ENCODE data around the gene GATA2. TPM values are rescaled to one million over a fixed set of nuclear protein-coding genes. Genes with fewer than 3 reads are reported as not detected.
A peak's percentile ranks its signal among the peaks of the same experiment; 100 is the strongest.

Gene GATA2
- total RNA-seq, 1 donor from 2014 or later, result 11.0 TPM

DNA sequence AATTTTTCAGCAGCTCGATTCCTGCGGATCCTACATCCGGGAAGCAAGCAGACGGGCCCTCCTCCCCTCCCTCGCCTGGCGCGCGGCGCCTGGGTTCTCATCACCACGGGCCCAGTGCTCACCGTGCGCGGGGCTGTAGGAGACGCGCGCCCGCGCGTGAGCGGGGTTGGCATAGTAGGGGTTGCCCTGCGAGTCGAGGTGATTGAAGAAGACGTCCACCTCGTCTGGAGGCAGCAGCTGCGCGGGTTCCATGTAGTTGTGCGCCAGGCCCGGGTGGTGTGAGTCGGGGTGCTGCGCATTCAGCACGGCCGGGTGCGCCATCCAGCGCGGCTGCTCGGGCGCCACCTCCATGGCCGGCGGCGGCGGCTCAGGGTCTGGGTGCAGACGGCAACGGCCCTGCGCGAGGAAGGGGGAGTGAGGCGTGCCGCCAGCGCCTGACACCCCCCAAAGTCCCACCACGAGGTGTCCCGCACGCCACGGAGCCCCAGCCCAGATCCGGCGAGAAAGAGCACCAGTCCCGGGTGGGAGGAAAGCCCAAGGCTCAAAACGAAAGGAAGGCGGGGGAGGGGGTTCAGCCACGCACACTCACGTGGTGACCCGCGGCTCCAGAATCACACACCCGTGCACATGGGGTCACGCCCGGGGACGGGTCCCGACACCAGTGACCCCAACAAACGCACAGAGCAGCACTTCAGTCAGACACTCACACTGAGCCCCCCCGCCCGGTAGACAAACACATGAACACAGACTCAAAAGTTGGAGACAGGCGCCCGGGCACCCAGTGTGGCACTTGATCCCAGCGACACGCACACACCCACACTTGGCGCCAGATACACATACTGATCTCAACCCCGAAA is 6.1 kb downstream of the GATA2 start:
- no peaks in the 10 kb centered on the region for H3K9me3 ChIP-seq (replicated peaks)
- H3K27ac ChIP-seq (replicated peaks), result peak overlapping the region; percentile 94
- intact Hi-C loops (cut with micrococcal nuclease), result no loop called here
- DNase-seq, result no peak
- peaks cover 6% of the 10 kb centered on the region for H3K36me3 ChIP-seq
- TF ChIP-seq, protein P1, sequence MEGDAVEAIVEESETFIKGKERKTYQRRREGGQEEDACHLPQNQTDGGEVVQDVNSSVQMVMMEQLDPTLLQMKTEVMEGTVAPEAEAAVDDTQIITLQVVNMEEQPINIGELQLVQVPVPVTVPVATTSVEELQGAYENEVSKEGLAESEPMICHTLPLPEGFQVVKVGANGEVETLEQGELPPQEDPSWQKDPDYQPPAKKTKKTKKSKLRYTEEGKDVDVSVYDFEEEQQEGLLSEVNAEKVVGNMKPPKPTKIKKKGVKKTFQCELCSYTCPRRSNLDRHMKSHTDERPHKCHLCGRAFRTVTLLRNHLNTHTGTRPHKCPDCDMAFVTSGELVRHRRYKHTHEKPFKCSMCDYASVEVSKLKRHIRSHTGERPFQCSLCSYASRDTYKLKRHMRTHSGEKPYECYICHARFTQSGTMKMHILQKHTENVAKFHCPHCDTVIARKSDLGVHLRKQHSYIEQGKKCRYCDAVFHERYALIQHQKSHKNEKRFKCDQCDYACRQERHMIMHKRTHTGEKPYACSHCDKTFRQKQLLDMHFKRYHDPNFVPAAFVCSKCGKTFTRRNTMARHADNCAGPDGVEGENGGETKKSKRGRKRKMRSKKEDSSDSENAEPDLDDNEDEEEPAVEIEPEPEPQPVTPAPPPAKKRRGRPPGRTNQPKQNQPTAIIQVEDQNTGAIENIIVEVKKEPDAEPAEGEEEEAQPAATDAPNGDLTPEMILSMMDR (IDR thresholded peaks at IDR 0.05; ENCODE audit: borderline replicate concordance), result no peak
- H3K4me1 ChIP-seq, result peaks cover 98% of the 10 kb centered on the region
- H3K27me3 ChIP-seq (ENCODE audit: low read depth), result peaks cover 100% of the 10 kb centered on the region
- peak overlapping the region; percentile 81 for H3K4me3 ChIP-seq

DNA sequence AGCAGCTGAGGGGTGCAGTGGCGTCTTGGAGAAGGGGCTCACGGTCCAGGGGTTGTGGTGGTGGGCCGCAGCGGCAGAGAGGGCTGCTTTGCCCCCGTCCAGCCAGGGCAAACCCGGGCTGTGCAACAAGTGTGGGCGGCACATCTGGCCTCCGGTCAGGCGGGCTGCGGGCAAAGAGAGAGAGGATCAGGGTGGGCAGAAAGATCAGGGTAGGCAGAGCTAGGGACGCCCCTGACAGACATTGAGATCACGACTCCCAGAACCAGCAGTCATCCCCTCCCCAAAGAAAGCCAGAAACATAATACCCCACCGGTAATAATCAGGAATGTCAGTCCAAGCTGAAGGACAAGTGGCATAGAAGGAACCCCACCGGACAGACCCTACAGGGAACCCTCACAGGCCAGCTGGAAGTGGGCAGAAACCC is 6.8 kb downstream of the GATA2 start:
- no peak for DNase-seq
- Histone ChIP-seq H3K27ac (replicated peaks) (peak overlapping the region; percentile 94), H3K36me3 (peaks cover 6% of the 10 kb centered on the region), H3K4me3 (peak overlapping the region; percentile 81), H3K9me3 (replicated peaks) (no peaks in the 10 kb centered on the region), H3K4me1 (peaks cover 96% of the 10 kb centered on the region), H3K27me3 (ENCODE audit: low read depth) (peaks cover 100% of the 10 kb centered on the region)
- TF ChIP-seq, protein P1 (IDR thresholded peaks at IDR 0.05; ENCODE audit: borderline replicate concordance), result no peak
- intact Hi-C loops (cut with micrococcal nuclease), result no loop called here

DNA sequence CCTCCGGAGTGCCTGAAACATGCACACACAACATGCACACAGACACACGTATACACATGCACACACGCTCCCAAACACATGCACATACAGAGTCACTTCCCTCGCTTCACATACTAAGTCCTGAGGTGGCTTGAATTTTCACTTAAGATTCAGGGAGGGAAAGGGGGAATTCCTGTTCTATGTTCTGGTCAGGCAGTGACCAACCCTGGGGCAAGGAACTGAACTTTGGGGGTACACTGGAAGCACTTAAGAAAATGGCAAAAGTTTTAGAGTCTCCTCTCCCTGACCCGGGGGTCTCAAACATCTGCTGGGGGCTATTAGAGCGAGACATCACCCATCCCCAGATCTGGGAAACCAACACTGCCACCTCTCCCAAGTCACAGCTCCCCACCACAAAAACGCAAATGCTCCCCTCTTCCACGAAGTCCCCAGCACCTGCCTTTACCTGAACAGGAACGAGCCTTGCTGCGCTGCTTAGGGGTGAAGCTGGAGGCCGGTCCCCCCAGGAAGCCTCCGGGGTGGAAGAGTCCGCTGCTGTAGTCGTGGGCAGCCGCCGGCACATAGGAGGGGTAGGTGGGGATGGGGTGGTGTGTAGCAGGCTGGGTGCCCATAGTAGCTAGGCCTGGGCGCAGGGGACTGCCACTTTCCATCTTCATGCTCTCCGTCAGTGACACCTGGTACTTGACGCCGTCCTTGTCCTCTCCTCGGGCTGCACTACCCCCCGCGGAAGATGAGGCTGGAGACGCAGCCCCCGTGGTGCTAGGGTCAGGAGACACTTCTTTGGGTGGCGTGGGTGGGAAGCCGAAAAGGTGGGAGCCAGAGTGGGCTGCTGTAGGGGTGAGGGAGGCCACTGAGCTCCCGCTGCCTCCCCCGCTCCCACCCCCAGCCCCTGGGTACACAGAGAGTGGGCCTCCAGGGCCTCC is 7.5 kb downstream of the GATA2 start:
- Histone ChIP-seq H3K27ac (replicated peaks) (peak overlapping the region; percentile 94), H3K9me3 (replicated peaks) (no peaks in the 10 kb centered on the region), H3K27me3 (ENCODE audit: low read depth) (peaks cover 100% of the 10 kb centered on the region), H3K4me1 (peaks cover 96% of the 10 kb centered on the region), H3K4me3 (peak overlapping the region; percentile 81), H3K36me3 (peaks cover 6% of the 10 kb centered on the region)
- no peak for DNase-seq
- intact Hi-C loops (cut with micrococcal nuclease), result no loop called here
- TF ChIP-seq, protein P1 (IDR thresholded peaks at IDR 0.05; ENCODE audit: borderline replicate concordance), result no peak

DNA sequence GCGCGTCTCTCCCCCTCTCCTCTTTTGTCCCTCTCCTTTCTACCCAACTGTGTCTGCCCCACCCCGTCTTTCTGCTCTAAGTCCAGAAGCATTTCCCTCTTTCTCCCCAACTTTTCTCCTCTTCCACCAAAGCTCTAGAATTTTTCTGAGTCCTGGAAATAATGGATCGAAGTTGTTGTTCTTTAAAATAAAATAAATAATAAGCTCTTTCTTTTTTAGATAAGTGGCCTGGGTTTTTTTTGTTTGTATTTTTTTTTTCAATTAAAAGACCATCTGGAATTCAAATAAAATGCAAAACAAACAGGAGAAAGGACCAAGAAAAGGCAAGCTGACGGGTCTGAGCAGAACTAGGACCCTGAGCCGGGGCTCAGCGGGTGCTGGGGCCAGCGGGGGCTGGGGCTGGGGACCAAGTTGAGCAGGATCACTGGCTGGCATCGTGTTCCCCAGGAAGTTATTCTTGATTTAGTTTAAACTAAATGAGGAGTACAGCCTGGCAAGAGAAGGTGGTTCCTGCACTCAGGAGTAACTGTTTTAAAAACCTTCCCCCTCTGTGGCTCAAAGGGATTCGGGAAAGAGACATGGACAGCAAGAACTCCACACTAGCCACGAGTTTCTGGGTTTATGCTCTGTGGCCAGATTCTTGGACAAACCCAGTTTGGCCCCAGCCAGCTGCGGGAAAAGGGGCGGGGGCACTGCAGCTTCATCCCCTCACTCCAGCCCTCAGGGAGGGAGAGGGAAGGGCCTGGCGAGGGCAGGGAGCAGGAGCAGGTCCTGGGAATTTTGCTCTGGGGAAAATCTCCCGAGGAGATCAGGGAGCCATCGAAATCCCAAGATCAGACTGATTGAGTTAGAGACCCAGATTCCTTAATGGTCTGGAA is 8.4 kb downstream of the GATA2 start:
- intact Hi-C loops (cut with micrococcal nuclease), result no loop called here

More for the DNA sequence above, 8.4 kb downstream of the GATA2 start:
- peak overlapping the region; percentile 94 for H3K27ac ChIP-seq (replicated peaks)
- H3K4me3 ChIP-seq, result peak overlapping the region; percentile 81
- no peak for DNase-seq
- peaks cover 6% of the 10 kb centered on the region for H3K36me3 ChIP-seq
- no peaks in the 10 kb centered on the region for H3K9me3 ChIP-seq (replicated peaks)
- TF ChIP-seq, protein P1 (IDR thresholded peaks at IDR 0.05; ENCODE audit: borderline replicate concordance), result no peak
- peaks cover 100% of the 10 kb centered on the region for H3K27me3 ChIP-seq (ENCODE audit: low read depth)
- peaks cover 96% of the 10 kb centered on the region for H3K4me1 ChIP-seq
